ENCODE results near the gene ASB2. TPM values are rescaled to one million over a fixed set of nuclear protein-coding genes. Genes with fewer than 3 reads are reported as not detected.

The ASB2 gene
- total RNA-seq, 2 experiments from 2014 or later: 26.4 to 29.1 TPM

- H3K4me3 Mint-ChIP-seq: no peak overlapping the region
- H3K36me3 Mint-ChIP-seq: no peaks in the 10 kb centered on the region
- no peaks in the 10 kb centered on the region for H3K4me1 Mint-ChIP-seq
- DNase-seq: no peak
- H3K27ac Mint-ChIP-seq: no peak overlapping the region
- peaks cover 5% of the 10 kb centered on the region for H3K9me3 Mint-ChIP-seq
- H3K27me3 Mint-ChIP-seq: no peaks in the 10 kb centered on the region
Observed at GRCh38 chr14:93912782-93913181, 63.6 kb downstream of the ASB2 start.

DNA sequence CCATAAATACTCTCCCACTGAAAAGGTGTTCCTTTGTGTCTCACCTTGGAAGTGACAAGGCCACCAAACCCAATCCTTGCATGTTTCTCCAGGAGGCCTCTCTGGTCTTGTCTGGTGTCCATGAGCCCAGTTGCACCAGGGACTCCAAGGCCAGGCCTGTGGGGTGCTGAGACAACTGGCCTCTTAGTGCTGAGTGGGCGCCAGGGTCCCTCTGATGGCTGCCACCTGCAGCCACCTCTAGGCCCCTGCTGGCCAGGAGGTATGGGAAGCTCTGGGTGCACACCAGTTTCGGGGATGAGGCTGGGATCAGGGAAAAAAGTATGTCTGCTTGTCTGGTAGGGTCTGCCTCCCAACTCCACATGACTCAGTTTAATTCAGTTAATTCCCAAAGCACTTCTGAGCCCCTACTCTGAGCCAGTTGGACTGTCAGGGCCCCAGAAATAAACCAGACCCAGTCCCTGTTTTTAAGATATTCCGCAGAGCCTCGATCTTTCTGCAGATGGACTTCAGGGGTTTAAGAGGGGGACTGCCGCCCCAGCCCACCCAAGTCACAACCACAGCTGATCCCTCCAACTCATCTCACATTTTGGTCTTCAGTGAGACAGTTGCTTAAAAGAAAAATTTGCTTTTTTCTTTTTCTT lies 64.3 kb downstream of the ASB2 start:
- Mint-ChIP-seq H3K4me3 (no peak overlapping the region), H3K4me1 (no peaks in the 10 kb centered on the region), H3K27me3 (no peaks in the 10 kb centered on the region)

GRCh38 chr14:93909429-93910128 lies 66.8 kb downstream of the ASB2 start:
- no peak for DNase-seq
- Mint-ChIP-seq H3K9me3 (peaks cover 5% of the 10 kb centered on the region), H3K4me3 (no peak overlapping the region), H3K36me3 (no peaks in the 10 kb centered on the region), H3K27ac (no peak overlapping the region), H3K4me1 (no peaks in the 10 kb centered on the region), H3K27me3 (no peaks in the 10 kb centered on the region)

More for the DNA sequence above, 64.3 kb downstream of the ASB2 start:
- Mint-ChIP-seq H3K9me3 (peaks cover 5% of the 10 kb centered on the region), H3K36me3 (no peaks in the 10 kb centered on the region), H3K27ac (no peak overlapping the region)
- no peak for DNase-seq

DNA sequence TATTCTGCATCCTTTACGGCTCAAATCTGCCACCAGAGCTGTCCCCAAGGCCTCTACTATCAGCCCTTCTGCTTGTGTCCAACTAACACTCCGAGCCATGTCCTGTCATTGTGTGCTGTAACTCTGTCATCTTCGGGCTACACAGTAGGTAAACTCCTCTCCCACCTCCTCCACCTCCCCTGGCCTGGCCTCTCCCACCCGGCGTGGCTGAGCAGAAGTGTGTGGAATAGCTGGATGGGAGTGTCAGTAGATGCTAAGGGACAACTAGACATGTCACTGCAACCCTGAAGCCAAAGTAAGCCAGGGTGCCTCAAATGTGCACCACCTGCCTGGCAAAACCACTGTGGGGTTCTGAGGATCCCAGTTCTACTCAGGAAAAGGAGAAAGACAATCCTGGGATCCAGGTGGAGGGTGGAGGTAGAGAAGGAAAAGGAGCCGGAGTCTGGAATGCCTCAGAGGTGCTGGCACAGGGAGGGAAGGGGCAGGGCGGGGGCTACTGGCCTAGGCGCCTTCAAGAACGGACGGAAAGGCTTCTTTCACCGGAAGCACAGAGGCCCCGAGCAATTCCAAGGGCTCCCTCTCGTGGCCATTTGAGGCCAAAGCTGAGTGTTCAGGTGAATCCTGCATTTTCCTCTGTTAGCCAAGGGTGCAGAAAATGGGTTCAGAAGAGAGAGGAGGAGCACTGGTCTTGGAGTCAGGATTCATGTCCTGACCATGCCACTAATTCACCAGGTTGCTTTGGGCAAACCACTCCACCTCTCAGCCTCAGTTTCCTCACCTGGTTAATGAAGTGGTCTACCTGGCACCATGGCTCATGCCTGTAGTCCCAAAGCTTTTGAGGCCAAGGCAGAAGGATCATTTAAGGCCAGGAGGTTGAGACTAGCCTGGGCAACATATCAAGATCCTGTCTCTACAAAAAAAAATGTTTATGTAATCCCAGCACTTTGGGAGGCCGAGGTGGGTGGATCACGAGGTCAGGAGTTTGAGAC lies 69.7 kb downstream of the ASB2 start:
- no peaks in the 10 kb centered on the region for H3K4me1 Mint-ChIP-seq
- H3K27ac Mint-ChIP-seq: no peak overlapping the region
- H3K4me3 Mint-ChIP-seq: no peak overlapping the region
- peaks cover 19% of the 10 kb centered on the region for H3K27me3 Mint-ChIP-seq
- peak; percentile 58 for DNase-seq
- H3K36me3 Mint-ChIP-seq: no peaks in the 10 kb centered on the region
- H3K9me3 Mint-ChIP-seq: no peaks in the 10 kb centered on the region

- H3K36me3 Mint-ChIP-seq: no peaks in the 10 kb centered on the region
- no peak overlapping the region for H3K27ac Mint-ChIP-seq
- no peak for DNase-seq
- H3K4me3 Mint-ChIP-seq: no peak overlapping the region
- no peaks in the 10 kb centered on the region for H3K9me3 Mint-ChIP-seq
- H3K27me3 Mint-ChIP-seq: peaks cover 19% of the 10 kb centered on the region
- no peaks in the 10 kb centered on the region for H3K4me1 Mint-ChIP-seq
Observed at GRCh38 chr14:93905623-93906022, 70.7 kb downstream of the ASB2 start.

GRCh38 chr14:93903342-93904184 lies 72.8 kb downstream of the ASB2 start:
- Mint-ChIP-seq H3K36me3 (no peaks in the 10 kb centered on the region), H3K27me3 (peaks cover 19% of the 10 kb centered on the region), H3K4me3 (no peak overlapping the region), H3K9me3 (no peaks in the 10 kb centered on the region), H3K4me1 (no peaks in the 10 kb centered on the region), H3K27ac (no peak overlapping the region)
- DNase-seq: no peak

DNA sequence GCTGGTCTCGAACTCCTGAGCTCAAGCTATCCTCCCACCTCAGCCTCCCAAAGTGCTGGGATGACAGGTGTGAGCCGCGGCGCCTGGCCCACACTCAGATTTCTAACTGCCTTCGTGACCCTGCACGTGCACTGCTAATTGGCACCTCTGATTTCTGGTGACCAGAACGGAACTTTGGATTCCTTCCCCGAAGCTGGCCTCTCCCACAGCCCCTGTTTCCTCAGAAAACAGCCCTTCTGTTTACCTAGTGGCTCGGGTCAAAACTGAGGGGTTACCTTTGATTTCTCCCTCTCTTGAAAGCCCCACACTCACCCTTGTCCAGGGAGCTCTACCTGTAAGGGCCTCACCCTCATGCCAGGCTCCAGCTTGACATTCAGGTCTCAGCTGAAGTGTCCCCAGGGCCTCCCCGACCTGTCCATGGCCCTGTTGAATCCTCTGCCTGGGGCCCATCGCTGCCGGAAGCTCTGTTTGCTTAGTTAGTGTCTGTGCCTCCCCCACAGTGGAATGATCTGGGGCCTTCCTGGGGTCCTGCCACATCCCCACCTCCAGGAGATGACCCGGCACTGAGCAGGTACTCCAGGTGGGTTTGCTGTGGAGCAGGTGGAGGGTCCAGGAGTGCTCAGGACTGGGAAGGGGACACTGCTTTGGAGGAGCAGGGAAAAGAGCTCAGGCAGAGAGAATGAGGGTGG lies 73.6 kb downstream of the ASB2 start:
- peaks cover 19% of the 10 kb centered on the region for H3K27me3 Mint-ChIP-seq
- DNase-seq: no peak
- H3K9me3 Mint-ChIP-seq: no peaks in the 10 kb centered on the region
- no peak overlapping the region for H3K27ac Mint-ChIP-seq
- no peaks in the 10 kb centered on the region for H3K36me3 Mint-ChIP-seq
- H3K4me3 Mint-ChIP-seq: no peak overlapping the region
- H3K4me1 Mint-ChIP-seq: no peaks in the 10 kb centered on the region

DNA sequence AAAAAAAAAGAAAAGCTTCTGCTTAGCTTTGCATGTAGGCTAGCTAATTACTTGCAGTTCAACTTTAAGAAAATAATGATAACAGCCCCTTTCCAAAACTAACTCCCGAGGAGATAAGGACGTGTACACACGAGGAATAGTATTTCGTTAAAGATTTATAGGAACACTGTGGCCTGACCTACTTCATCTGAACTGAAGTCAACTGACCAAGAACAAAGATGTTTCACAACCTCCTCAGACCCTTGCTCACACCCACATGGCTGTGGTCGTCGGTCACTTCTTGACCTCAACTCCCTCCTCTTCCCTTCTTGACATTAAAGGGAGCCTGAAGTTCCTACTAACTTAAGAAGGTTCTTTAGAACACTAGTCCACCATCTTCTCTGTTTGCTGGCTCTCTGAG lies 74.6 kb downstream of the ASB2 start:
- Mint-ChIP-seq H3K27ac (no peak overlapping the region), H3K4me1 (no peaks in the 10 kb centered on the region), H3K36me3 (no peaks in the 10 kb centered on the region), H3K9me3 (no peaks in the 10 kb centered on the region), H3K27me3 (peaks cover 19% of the 10 kb centered on the region), H3K4me3 (no peak overlapping the region)
- DNase-seq: no peak

- Mint-ChIP-seq H3K36me3 (no peaks in the 10 kb centered on the region), H3K4me1 (no peaks in the 10 kb centered on the region), H3K9me3 (no peaks in the 10 kb centered on the region), H3K27me3 (peaks cover 12% of the 10 kb centered on the region), H3K4me3 (no peak overlapping the region), H3K27ac (no peak overlapping the region)
- no peak for DNase-seq
Observed at GRCh38 chr14:93898731-93899130, 77.6 kb downstream of the ASB2 start.

- Mint-ChIP-seq H3K27ac (no peak overlapping the region), H3K4me1 (no peaks in the 10 kb centered on the region), H3K4me3 (no peak overlapping the region), H3K9me3 (no peaks in the 10 kb centered on the region), H3K27me3 (peaks cover 6% of the 10 kb centered on the region), H3K36me3 (no peaks in the 10 kb centered on the region)
- DNase-seq: no peak
Observed at GRCh38 chr14:93898081-93898611, 78.2 kb downstream of the ASB2 start.

DNA sequence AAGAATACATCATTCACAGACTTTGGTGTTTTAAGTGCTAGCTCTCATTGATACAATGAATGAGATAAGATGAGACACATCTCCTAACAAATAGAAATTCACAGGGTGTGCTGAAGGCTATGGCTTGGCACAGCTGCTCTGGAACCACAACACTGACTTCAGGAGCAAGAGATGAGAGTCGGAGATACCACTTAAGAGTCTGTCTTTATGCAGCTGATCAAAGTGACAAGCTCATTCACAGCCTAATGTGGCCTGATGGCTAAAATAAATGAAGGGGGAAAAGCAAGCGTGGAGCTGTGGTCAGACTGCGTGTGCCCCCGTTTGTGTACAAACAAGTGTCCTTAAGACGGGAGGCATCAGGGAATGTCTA lies 78.9 kb downstream of the ASB2 start:
- Mint-ChIP-seq H3K4me3 (no peak overlapping the region), H3K36me3 (no peaks in the 10 kb centered on the region), H3K4me1 (no peaks in the 10 kb centered on the region), H3K27me3 (peaks cover 3% of the 10 kb centered on the region), H3K27ac (no peak overlapping the region), H3K9me3 (no peaks in the 10 kb centered on the region)
- DNase-seq: no peak

DNA sequence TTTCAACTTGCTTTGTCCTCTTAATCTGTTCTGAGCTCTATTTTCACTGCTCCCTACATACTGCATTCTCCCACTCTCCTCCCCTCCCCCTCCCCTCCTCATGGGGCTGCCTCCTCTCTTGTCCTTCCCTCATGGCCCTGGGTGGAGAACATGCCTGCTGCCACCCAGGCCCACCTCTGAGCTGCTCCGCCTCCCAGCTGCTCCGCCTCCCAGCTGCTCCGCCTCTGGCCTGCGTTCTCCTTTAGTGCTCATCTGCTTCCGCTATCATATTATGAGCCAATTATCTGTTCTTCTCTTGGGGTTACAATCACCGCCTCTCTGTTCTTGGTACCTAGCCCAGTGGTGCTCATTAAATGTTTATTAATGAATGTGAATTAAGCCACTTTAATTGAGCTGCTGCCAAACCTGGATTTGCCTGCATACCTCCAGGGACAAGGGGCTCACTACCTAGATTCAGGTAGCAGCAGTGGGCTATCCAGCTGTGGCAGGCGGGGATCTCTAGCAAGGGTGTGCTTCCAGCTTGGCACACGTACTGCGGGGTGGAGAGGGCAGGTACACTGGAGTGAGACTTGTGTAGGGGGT lies 81.3 kb downstream of the ASB2 start:
- DNase-seq: no peak
- Mint-ChIP-seq H3K36me3 (no peaks in the 10 kb centered on the region), H3K4me1 (no peaks in the 10 kb centered on the region), H3K27me3 (peaks cover 14% of the 10 kb centered on the region), H3K4me3 (no peak overlapping the region), H3K27ac (no peak overlapping the region), H3K9me3 (no peaks in the 10 kb centered on the region)

- H3K4me3 Mint-ChIP-seq: no peak overlapping the region
- H3K4me1 Mint-ChIP-seq: no peaks in the 10 kb centered on the region
Observed at GRCh38 chr14:93893661-93894261, 82.6 kb downstream of the ASB2 start.

More at GRCh38 chr14:93893661-93894261, 82.6 kb downstream of the ASB2 start:
- Mint-ChIP-seq H3K36me3 (no peaks in the 10 kb centered on the region), H3K9me3 (no peaks in the 10 kb centered on the region), H3K27me3 (peaks cover 14% of the 10 kb centered on the region), H3K27ac (no peak overlapping the region)
- DNase-seq: no peak

All from activated naive CD8-positive, alpha-beta T cell treated with anti-CD3 and anti-CD28 coated beads for 36 hours (primary cell).